Tibial nerve (tissue), 4 donors: ENCODE data around the gene STAT5A.

Experiments
- EP300 ChIP-seq, 2 donors: sonication (generic); formaldehyde crosslinking; IDR thresholded peaks; one replicate each; pipeline ENCODE4 v1.6.1; 2017; ENCODE audit warnings: antibody characterized with exemption in 2 of 2, mild to moderate bottlenecking in 1 of 2
- POLR2A ChIP-seq, 2 donors: fragments of 450-650 bp; IDR thresholded peaks; one replicate each; pipeline ENCODE4 v1.6.1; 2017; ENCODE audit warnings: antibody characterized with exemption in 2 of 2, mild to moderate bottlenecking in 2 of 2, moderate library complexity in 2 of 2
- TF ChIP-seq, protein P1 (sequence below), 5 experiments: fragments of 200-600 bp in 3 of 5; fragments of 450-650 bp in 2 of 5; sonication (generic) in 3 of 5; IDR thresholded peaks; one replicate each; pipeline ENCODE4 v1.5.1; 2016 to 2019; ENCODE audit warnings: antibody characterized with exemption in 5 of 5, mild to moderate bottlenecking in 3 of 5, moderate library complexity in 2 of 5

DNA sequence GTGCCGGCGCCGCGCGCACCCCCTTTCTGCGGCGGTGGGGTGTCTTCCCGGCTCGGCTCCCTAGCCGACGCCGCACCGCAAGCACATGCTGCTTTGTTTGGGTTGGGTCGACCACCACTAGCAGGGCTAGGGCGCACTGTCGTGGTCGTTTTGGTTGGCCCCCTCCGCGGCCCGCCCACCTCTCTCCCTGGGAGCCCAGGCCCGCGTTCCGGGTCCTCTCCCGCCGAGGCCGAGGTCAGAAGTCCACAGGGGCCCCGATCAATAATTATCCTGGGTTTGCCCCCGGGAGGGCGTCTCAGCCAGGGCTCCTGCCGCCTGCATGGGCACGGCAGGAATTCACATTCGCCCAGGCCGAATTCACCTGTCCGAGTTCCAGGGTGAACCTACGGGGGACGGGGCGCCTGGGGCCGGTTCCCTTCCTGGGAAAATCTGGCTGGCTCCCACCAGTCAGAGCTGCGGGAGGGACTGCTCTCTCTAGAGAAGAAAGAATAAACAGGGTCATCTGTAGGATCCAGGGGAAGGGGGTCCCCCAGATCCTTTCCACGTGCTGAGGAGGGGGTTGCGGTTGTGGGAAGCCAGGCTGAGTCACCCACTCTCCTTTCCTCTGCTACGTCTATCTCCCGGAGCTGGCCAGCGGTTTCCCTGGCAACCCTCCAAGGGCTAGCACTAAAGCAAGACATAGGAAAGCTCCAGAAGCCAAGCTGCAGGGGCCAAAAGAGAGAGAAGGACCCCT lies 11.5 kb upstream of the STAT5A start:
- TF ChIP-seq, protein P1, sequence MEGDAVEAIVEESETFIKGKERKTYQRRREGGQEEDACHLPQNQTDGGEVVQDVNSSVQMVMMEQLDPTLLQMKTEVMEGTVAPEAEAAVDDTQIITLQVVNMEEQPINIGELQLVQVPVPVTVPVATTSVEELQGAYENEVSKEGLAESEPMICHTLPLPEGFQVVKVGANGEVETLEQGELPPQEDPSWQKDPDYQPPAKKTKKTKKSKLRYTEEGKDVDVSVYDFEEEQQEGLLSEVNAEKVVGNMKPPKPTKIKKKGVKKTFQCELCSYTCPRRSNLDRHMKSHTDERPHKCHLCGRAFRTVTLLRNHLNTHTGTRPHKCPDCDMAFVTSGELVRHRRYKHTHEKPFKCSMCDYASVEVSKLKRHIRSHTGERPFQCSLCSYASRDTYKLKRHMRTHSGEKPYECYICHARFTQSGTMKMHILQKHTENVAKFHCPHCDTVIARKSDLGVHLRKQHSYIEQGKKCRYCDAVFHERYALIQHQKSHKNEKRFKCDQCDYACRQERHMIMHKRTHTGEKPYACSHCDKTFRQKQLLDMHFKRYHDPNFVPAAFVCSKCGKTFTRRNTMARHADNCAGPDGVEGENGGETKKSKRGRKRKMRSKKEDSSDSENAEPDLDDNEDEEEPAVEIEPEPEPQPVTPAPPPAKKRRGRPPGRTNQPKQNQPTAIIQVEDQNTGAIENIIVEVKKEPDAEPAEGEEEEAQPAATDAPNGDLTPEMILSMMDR (IDR thresholded peaks at IDR 0.05), result no peak
- TF ChIP-seq POLR2A (IDR thresholded peaks at IDR 0.05) (no peak), EP300 (IDR thresholded peaks at IDR 0.05) (peak in 1 of 2 donors; percentile 17)
